Hematopoietic multipotent progenitor cell treated with erythropoietin and hydrocortisone succinate and interleukin-3 and kit ligand, for 8 days (in vitro differentiated cells): ENCODE data around the gene NINJ2.
"Not testable (repeated sequence)": the region's sequence is repeated elsewhere in the genome, so short reads cannot be mapped to it uniquely, and the experiment has no call there.

Experiments used
- DNase-seq: peaks from one replicate; pipeline ENCODE4 v3.0.0-alpha.2; 2015

Gene NINJ2

GRCh38 chr12:663293-663871, at the start of gene NINJ2:
Gene NINJ2, minus strand, starts transcription at chr12:663445. Its CDS starts 85 bp downstream, at chr12:663360.
- DNase-seq, result no peak

- DNase-seq, result no peak
Observed at GRCh38 chr12:712172-712863, 49.1 kb upstream of the NINJ2 start.

GRCh38 chr12:709455-710020, 46.3 kb upstream of the NINJ2 start:
- no peak for DNase-seq

GRCh38 chr12:708084-708483, 44.8 kb upstream of the NINJ2 start:
- DNase-seq, result not testable (repeated sequence)

GRCh38 chr12:704516-705242, 41.4 kb upstream of the NINJ2 start:
- DNase-seq, result no peak

- DNase-seq, result no peak
Observed at GRCh38 chr12:701896-702539, 38.8 kb upstream of the NINJ2 start.

GRCh38 chr12:700016-700415, 36.8 kb upstream of the NINJ2 start:
- no peak for DNase-seq

- not testable (repeated sequence) for DNase-seq
Observed at GRCh38 chr12:698222-698621, 35.0 kb upstream of the NINJ2 start.

GRCh38 chr12:697481-697880, 34.2 kb upstream of the NINJ2 start:
- DNase-seq, result no peak

GRCh38 chr12:694734-695503, 31.7 kb upstream of the NINJ2 start:
- no peak for DNase-seq

- no peak for DNase-seq
Observed at GRCh38 chr12:693934-694533, 30.8 kb upstream of the NINJ2 start.

GRCh38 chr12:692274-692673, 29.0 kb upstream of the NINJ2 start:
- DNase-seq, result no peak

GRCh38 chr12:690466-690865, 27.2 kb upstream of the NINJ2 start:
- DNase-seq, result no peak

GRCh38 chr12:685388-685787, 22.1 kb upstream of the NINJ2 start:
- peak; percentile 28 for DNase-seq

- DNase-seq, result no peak
Observed at GRCh38 chr12:684416-684815, 21.2 kb upstream of the NINJ2 start.

GRCh38 chr12:681568-682256, 18.5 kb upstream of the NINJ2 start:
- no peak for DNase-seq

- DNase-seq, result no peak
Observed at GRCh38 chr12:678747-679712, 15.8 kb upstream of the NINJ2 start.

- no peak for DNase-seq
Observed at GRCh38 chr12:675562-675961, 12.3 kb upstream of the NINJ2 start.

- peak; percentile 55 for DNase-seq
Observed at GRCh38 chr12:674272-674781, 11.1 kb upstream of the NINJ2 start.

GRCh38 chr12:673849-674248, 10.6 kb upstream of the NINJ2 start:
- DNase-seq, result no peak
